GM23338 (cell line): ENCODE measurements around the gene TTC33.

ENCODE experiments used
- CREB1 ChIP-seq: fragments of 250-450 bp; sonication (Bioruptor Pico); IDR thresholded peaks from 2 replicates; pipeline ENCODE4 v1.5.0; 2020; ENCODE audit warnings: low read depth, mild to moderate bottlenecking, moderate library complexity
- EZH2 ChIP-seq: fragments of 200-600 bp; sonication (generic); IDR thresholded peaks from one replicate; pipeline ENCODE4 v1.8.0; 2017; ENCODE audit warnings: antibody characterized with exemption, mild to moderate bottlenecking, low read depth; ENCODE audit not compliant: unreplicated experiment
- EZH2phosphoT487 ChIP-seq: fragments of 200-600 bp; sonication (generic); IDR thresholded peaks from one replicate; pipeline ENCODE4 v1.8.1; 2018; ENCODE audit warnings: antibody characterized with exemption; ENCODE audit not compliant: unreplicated experiment
- ZNF114 ChIP-seq: fragments of 250-450 bp; sonication (Bioruptor Pico); IDR thresholded peaks from 2 replicates; pipeline ENCODE4 v1.5.0; 2020; ENCODE audit warnings: mild to moderate bottlenecking, moderate library complexity
- TF ChIP-seq, protein P1 (sequence below), 2 experiments: fragments of 200-600 bp in 1 of 2; sonication (generic) in 1 of 2; conservative IDR thresholded peaks; 2 replicates each; pipeline versions ENCODE4 v1.5.1 to v1.6.1; 2016 to 2017; ENCODE audit warnings: antibody characterized with exemption in 2 of 2, low read depth in 2 of 2, mild to moderate bottlenecking in 2 of 2, moderate library complexity in 1 of 2
- TF ChIP-seq, protein P2 (sequence below): IDR thresholded peaks from one replicate; pipeline ENCODE4 v1.6.1; 2018; ENCODE audit warnings: antibody characterized with exemption; ENCODE audit not compliant: unreplicated experiment
- TF ChIP-seq, protein P3 (sequence below): IDR thresholded peaks from 2 replicates; pipeline ENCODE4 v1.6.1; 2016; ENCODE audit warnings: antibody characterized with exemption

DNA sequence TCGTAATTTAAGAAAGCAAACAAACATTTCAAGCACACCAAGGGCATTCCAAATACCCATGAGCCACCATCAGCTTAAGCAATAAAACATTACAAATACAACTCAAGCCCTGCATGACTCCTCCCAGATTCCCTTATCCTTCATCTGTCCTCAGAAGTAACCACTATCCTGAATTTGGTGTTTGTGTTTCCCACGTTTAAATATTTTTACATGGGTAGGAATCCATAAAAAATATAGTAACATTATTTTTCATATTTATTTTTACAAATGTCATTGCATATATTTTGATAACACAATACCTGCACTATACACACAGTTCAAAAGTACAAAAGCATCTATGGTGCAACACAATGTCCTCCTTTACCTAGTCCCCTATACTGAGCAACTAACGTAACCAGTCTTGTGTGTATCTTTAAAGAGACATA is 36.0 kb upstream of the TTC33 start:
- TF ChIP-seq, protein P1, sequence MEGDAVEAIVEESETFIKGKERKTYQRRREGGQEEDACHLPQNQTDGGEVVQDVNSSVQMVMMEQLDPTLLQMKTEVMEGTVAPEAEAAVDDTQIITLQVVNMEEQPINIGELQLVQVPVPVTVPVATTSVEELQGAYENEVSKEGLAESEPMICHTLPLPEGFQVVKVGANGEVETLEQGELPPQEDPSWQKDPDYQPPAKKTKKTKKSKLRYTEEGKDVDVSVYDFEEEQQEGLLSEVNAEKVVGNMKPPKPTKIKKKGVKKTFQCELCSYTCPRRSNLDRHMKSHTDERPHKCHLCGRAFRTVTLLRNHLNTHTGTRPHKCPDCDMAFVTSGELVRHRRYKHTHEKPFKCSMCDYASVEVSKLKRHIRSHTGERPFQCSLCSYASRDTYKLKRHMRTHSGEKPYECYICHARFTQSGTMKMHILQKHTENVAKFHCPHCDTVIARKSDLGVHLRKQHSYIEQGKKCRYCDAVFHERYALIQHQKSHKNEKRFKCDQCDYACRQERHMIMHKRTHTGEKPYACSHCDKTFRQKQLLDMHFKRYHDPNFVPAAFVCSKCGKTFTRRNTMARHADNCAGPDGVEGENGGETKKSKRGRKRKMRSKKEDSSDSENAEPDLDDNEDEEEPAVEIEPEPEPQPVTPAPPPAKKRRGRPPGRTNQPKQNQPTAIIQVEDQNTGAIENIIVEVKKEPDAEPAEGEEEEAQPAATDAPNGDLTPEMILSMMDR (conservative IDR thresholded peaks at IDR 0.05; ENCODE audit: low read depth in 2 of 2), result no peak
- TF ChIP-seq EZH2 (no peak), ZNF114 (CRISPR knock-in tag) (no peak), CREB1 (no peak), EZH2phosphoT487 (no peak)
- TF ChIP-seq, protein P2, sequence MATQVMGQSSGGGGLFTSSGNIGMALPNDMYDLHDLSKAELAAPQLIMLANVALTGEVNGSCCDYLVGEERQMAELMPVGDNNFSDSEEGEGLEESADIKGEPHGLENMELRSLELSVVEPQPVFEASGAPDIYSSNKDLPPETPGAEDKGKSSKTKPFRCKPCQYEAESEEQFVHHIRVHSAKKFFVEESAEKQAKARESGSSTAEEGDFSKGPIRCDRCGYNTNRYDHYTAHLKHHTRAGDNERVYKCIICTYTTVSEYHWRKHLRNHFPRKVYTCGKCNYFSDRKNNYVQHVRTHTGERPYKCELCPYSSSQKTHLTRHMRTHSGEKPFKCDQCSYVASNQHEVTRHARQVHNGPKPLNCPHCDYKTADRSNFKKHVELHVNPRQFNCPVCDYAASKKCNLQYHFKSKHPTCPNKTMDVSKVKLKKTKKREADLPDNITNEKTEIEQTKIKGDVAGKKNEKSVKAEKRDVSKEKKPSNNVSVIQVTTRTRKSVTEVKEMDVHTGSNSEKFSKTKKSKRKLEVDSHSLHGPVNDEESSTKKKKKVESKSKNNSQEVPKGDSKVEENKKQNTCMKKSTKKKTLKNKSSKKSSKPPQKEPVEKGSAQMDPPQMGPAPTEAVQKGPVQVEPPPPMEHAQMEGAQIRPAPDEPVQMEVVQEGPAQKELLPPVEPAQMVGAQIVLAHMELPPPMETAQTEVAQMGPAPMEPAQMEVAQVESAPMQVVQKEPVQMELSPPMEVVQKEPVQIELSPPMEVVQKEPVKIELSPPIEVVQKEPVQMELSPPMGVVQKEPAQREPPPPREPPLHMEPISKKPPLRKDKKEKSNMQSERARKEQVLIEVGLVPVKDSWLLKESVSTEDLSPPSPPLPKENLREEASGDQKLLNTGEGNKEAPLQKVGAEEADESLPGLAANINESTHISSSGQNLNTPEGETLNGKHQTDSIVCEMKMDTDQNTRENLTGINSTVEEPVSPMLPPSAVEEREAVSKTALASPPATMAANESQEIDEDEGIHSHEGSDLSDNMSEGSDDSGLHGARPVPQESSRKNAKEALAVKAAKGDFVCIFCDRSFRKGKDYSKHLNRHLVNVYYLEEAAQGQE, result no peak
- TF ChIP-seq, protein P3, sequence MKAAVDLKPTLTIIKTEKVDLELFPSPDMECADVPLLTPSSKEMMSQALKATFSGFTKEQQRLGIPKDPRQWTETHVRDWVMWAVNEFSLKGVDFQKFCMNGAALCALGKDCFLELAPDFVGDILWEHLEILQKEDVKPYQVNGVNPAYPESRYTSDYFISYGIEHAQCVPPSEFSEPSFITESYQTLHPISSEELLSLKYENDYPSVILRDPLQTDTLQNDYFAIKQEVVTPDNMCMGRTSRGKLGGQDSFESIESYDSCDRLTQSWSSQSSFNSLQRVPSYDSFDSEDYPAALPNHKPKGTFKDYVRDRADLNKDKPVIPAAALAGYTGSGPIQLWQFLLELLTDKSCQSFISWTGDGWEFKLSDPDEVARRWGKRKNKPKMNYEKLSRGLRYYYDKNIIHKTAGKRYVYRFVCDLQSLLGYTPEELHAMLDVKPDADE, result no peak
